ENCODE data around the gene CCDC149. TPM values are rescaled to one million over a fixed set of nuclear protein-coding genes. Genes with fewer than 3 reads are reported as not detected.

CCDC149 gene
- total and polyA plus RNA-seq, 2 of the 8 experiments (the other 6 are each of a cell fraction or from before 2014, with no cell fraction given) = 2.2 to 5.6 TPM

GRCh38 chr4:24775032-24775605 lies 137.7 kb downstream of the CCDC149 start:
- H2BK15ac ChIP-seq (ENCODE audit: low read length) = no peak overlapping the region
- H3K4ac ChIP-seq (replicated peaks; ENCODE audit: insufficient read length, low read depth, low read length) = no peak overlapping the region
- no peak overlapping the region for H4K5ac ChIP-seq (ENCODE audit: insufficient read length, low read depth, low read length)
- no peak overlapping the region for H3K4me2 ChIP-seq (ENCODE audit: insufficient read depth in 1 of 2, low read depth in 2 of 2, low read length in 2 of 2)
- WGBS, 2 experiments (ENCODE audit: extremely low coverage in 1 of 2, insufficient coverage in 1 of 2, insufficient read length in 1 of 2, insufficient replicate concordance in 2 of 2, low coverage in 1 of 2, low lambda C conversion rate in 2 of 2, missing lambda C conversion rate in 1 of 2) = 91% methylated on average over 2 of the region's 2 CpGs; no CpG with 5 or more reads in 1 of the 2 experiments
- H3K4me3 ChIP-seq (ENCODE audit: extremely low read depth in 1 of 4, insufficient read depth in 2 of 4, low read depth in 3 of 4, low read length in 4 of 4) = no peak overlapping the region
- H2AFZ ChIP-seq (ENCODE audit: low read length) = no peak overlapping the region
- no peak overlapping the region for H2BK12ac ChIP-seq (ENCODE audit: low read depth, low read length)
- no peak overlapping the region for H4K8ac ChIP-seq (ENCODE audit: extremely low read depth, insufficient read depth, low read length)
- no peaks in the 10 kb centered on the region for H3K9me3 ChIP-seq (ENCODE audit: insufficient read depth in 2 of 2, low read depth in 1 of 2, low read length in 1 of 2)
- H2BK120ac ChIP-seq (replicated peaks; ENCODE audit: low read depth, low read length) = no peak overlapping the region
- no peak overlapping the region for H2BK5ac ChIP-seq (ENCODE audit: low read depth, low read length)
- H3K27ac ChIP-seq (ENCODE audit: low read depth, low read length) = no peak overlapping the region
- H3K23ac ChIP-seq (ENCODE audit: insufficient read length) = no peak overlapping the region
- H3K27me3 ChIP-seq (replicated peaks in 1 of 4; ENCODE audit: control insufficient read depth in 3 of 4, extremely low read depth in 1 of 4, insufficient read depth in 3 of 4, low read length in 3 of 4) = peaks cover 0 to under 1% (median 0%) of the 10 kb centered on the region in 4 experiments; a peak in 1 of 7 replicates
- no peak overlapping the region for H2AK5ac ChIP-seq (ENCODE audit: low read depth, low read length)
- no peak overlapping the region for H3K18ac ChIP-seq (ENCODE audit: extremely low read depth, low read length)
- H3K79me1 ChIP-seq (ENCODE audit: low read depth, low read length) = no peaks in the 10 kb centered on the region
- no peak overlapping the region for H2BK20ac ChIP-seq (ENCODE audit: low read length)
- H3K4me1 ChIP-seq (replicated peaks in 1 of 4; ENCODE audit: control insufficient read depth in 3 of 4, insufficient read depth in 4 of 4, low read length in 3 of 4) = no peaks in the 10 kb centered on the region; a peak in 1 of 7 replicates
- H3K36me3 ChIP-seq (ENCODE audit: control insufficient read depth in 2 of 4, insufficient read depth in 4 of 4, low read length in 3 of 4) = no peaks in the 10 kb centered on the region
- POLR2A ChIA-PET (ENCODE audit: partially characterized antibody) = no interaction called here
- H3K9ac ChIP-seq (replicated peaks in 1 of 4; ENCODE audit: extremely low read depth in 1 of 4, low read depth in 3 of 4, low read length in 3 of 4) = no peak overlapping the region
- CTCF ChIA-PET (ENCODE audit: partially characterized antibody) = interaction anchor here (2.1 kb wide), 1 partner anchor 18 kb away, joined by 9 read pairs; no protein-coding TSS in a partner anchor
- FAIRE-seq (no peak), DNase-seq (ENCODE audit: low read depth in 1 of 2, low spot score in 2 of 2) (no peak)
- H3K79me2 ChIP-seq (ENCODE audit: control insufficient read depth in 1 of 2, insufficient read depth in 2 of 2, low read length in 2 of 2) = no peaks in the 10 kb centered on the region
- no peak overlapping the region for H3K56ac ChIP-seq (replicated peaks; ENCODE audit: insufficient read length, low read depth, low read length)
- no peaks in the 10 kb centered on the region for H4K20me1 ChIP-seq (replicated peaks in 1 of 2; ENCODE audit: control insufficient read depth in 1 of 2, insufficient read depth in 2 of 2, low read length in 2 of 2)
- no peak overlapping the region for H4K91ac ChIP-seq (replicated peaks; ENCODE audit: insufficient read length, low read length)
- H3K23me2 ChIP-seq (ENCODE audit: low read depth, low read length) = no peaks in the 10 kb centered on the region
- H3K14ac ChIP-seq (ENCODE audit: insufficient read length) = no peak overlapping the region
- TF ChIP-seq HDAC2 (IDR thresholded peaks at IDR 0.05; ENCODE audit: borderline replicate concordance in 1 of 2, low read depth in 2 of 2, low read length in 2 of 2) (no peak), RNF2 (IDR thresholded peaks at IDR 0.05; ENCODE audit: borderline replicate concordance, low read depth, low read length, missing control alignments, poor library complexity, severe bottlenecking) (no peak), SIRT6 (IDR thresholded peaks at IDR 0.05; ENCODE audit: low read length) (no peak), CBX8 (IDR thresholded peaks at IDR 0.05; ENCODE audit: borderline replicate concordance, low read depth, low read length) (no peak), POLR2A (IDR thresholded peaks at IDR 0.05; ENCODE audit: control extremely low read depth in 1 of 2, low read depth in 2 of 2, low read length in 2 of 2) (no peak), SIN3A (conservative IDR thresholded peaks at IDR 0.05 in 1 of 2, IDR thresholded peaks at IDR 0.05 in 1 of 2; ENCODE audit: low read depth in 1 of 2, low read length in 2 of 2) (no peak), NANOG (IDR thresholded peaks at IDR 0.05; ENCODE audit: insufficient read depth, low read depth, low read length, poor library complexity, severe bottlenecking) (no peak), KDM5A (IDR thresholded peaks at IDR 0.05; ENCODE audit: low read length) (no peak), TCF12 (IDR thresholded peaks at IDR 0.05; ENCODE audit: low read depth, low read length) (no peak), MAFK (IDR thresholded peaks at IDR 0.05; ENCODE audit: low read depth, low read length) (no peak), BACH1 (IDR thresholded peaks at IDR 0.05; ENCODE audit: low read length) (no peak), SP4 (IDR thresholded peaks at IDR 0.05; ENCODE audit: low read length) (no peak), TAF1 (IDR thresholded peaks at IDR 0.05; ENCODE audit: low read depth, low read length) (no peak), CHD2 (IDR thresholded peaks at IDR 0.05; ENCODE audit: low read length) (no peak)
